Fibroblast of lung (primary cell): ENCODE data around the gene AKR7A3. TPM values are rescaled to one million over a fixed set of nuclear protein-coding genes. Genes with fewer than 3 reads are reported as not detected.

Experiments
- DNase-seq, 2 donors: peaks; one replicate each; pipeline versions ENCODE4 v3.0.0 to v3.0.0-alpha.2; 2010; ENCODE audit warnings: low read depth in 2 of 2
- H2AFZ ChIP-seq: 2 replicates; pipeline ENCODE4 v1.5.1; 2012; ENCODE audit warnings: low read length, control low read depth, inconsistent platforms
- H3K27ac ChIP-seq: 2 replicates; pipeline ENCODE4 v1.5.1; 2011; ENCODE audit warnings: low read length, control low read depth; ENCODE audit not compliant: insufficient read depth
- H3K27me3 ChIP-seq: 2 replicates; pipeline ENCODE4 v1.5.1; 2011; ENCODE audit warnings: mild to moderate bottlenecking, low read length; ENCODE audit not compliant: control insufficient read depth, insufficient read depth
- H3K36me3 ChIP-seq: 2 replicates; pipeline ENCODE4 v1.5.1; 2011; ENCODE audit warnings: low read length; ENCODE audit not compliant: control insufficient read depth, insufficient read depth
- H3K4me1 ChIP-seq: 2 replicates; pipeline ENCODE4 v1.5.1; 2011; ENCODE audit warnings: low read length; ENCODE audit not compliant: control insufficient read depth, insufficient read depth; ENCODE audit errors: extremely low read depth
- H3K4me2 ChIP-seq: 2 replicates; pipeline ENCODE4 v1.5.1; 2011; ENCODE audit warnings: low read length, control low read depth; ENCODE audit not compliant: insufficient read depth; ENCODE audit errors: extremely low read depth
- H3K4me3 ChIP-seq, 4 experiments: fragments of 200-600 bp in 1 of 4; sonication (generic) in 1 of 4; replicated peaks in 1 of 4; 2 replicates each; pipeline ENCODE4 v1.5.1; 2011 to 2016; ENCODE audit warnings: low read length in 4 of 4, low read depth in 3 of 4, mild to moderate bottlenecking in 3 of 4, control low read depth in 2 of 4, inconsistent platforms in 1 of 4, mixed read lengths in 1 of 4; ENCODE audit not compliant: insufficient read depth in 1 of 4; ENCODE audit errors: control extremely low read depth in 1 of 4
- H3K79me2 ChIP-seq: 2 replicates; pipeline ENCODE4 v1.5.1; 2012; ENCODE audit warnings: mild to moderate bottlenecking, low read length, inconsistent platforms; ENCODE audit not compliant: control insufficient read depth, insufficient read depth
- H3K9ac ChIP-seq: 2 replicates; pipeline ENCODE4 v1.5.1; 2011; ENCODE audit warnings: mild to moderate bottlenecking, low read length, control low read depth; ENCODE audit not compliant: insufficient read depth
- H3K9me3 ChIP-seq: 2 replicates; pipeline ENCODE4 v1.5.1; 2012; ENCODE audit warnings: low read depth, low read length; ENCODE audit not compliant: control insufficient read depth, insufficient read depth
- H4K20me1 ChIP-seq: 2 replicates; pipeline ENCODE4 v1.5.1; 2011; ENCODE audit warnings: low read length; ENCODE audit not compliant: control insufficient read depth, insufficient read depth; ENCODE audit errors: extremely low read depth
- EZH2 ChIP-seq: IDR thresholded peaks from 2 replicates; pipeline ENCODE4 v1.5.1; 2012; ENCODE audit warnings: low read length, control low read depth, mild to moderate bottlenecking; ENCODE audit errors: missing control alignments
- polyA plus RNA-seq, 2 donors: library from polyadenylated mRNA; depleted of rRNA in 1 of 2; stranded (reverse) in 1 of 2; unstranded in 1 of 2; fragments of >200 nt; gene quantifications; 2 replicates each; pipeline ENCODE4 v1.2.1, GENCODE V29; 2011 to 2012; ENCODE audit warnings: missing spikeins in 1 of 2
- total RNA-seq: library from RNA; depleted of rRNA; stranded (reverse); fragments of >200 nt; gene quantifications from 2 replicates; pipeline ENCODE4 v1.2.1, GENCODE V29; 2014
- TF ChIP-seq, protein P1 (sequence below), 2 donors: IDR thresholded peaks in 1 of 2; conservative IDR thresholded peaks in 1 of 2; 1 replicate in 1 of 2; 2 replicates in 1 of 2; pipeline ENCODE4 v1.5.1; 2011 to 2012; ENCODE audit warnings: low read length in 2 of 2, control low read depth in 1 of 2, inconsistent platforms in 1 of 2, low read depth in 1 of 2, mild to moderate bottlenecking in 1 of 2

Gene AKR7A3
- total and polyA plus RNA-seq, 2 donors (not counting 1 experiment from before 2014, with no cell fraction given): 0.12 to 0.33 TPM

DNA sequence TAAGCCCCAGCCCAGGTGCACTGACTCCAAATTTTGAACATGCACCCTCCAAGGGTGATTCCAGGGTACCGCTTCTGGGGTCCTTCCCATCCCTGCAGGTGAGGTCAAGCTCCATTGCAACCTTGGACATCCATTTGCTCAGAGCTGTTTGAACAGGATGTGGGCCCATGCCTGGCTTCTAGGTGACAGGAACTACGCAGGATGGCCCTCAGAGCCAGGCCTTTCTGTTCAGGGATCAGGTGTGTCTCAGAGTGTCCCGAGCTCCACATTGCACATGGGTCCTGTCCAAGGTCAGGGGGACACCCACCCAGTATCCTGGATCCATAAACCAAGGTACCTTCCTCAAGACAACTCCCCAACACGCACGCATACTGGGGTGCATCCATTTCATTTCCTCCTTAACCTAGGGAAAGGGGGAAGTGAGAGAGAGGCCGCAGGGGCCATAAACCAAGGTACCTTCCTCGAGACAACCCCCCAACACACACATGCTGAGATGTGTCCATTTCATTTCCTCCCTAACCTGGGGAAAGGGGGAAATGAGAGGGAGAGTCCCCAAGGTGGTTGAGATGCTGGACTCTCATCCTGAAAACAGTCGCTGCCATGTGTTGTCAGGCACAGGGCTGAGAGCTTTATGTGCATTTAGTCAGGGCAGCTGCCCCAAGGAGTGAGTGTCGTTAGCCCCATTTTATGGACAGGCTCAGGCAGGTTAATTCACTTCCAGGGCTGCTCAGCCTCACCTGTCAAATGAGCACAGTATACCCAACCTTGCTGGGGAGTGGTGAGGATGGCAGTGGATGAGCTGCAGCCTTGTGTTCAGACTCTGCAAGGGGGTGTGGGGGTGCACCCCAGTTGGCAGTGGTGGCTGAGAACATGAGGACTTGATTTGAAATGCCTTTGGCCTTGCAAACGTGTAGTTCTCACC, 25.7 kb upstream of the AKR7A3 start:
- Histone ChIP-seq H3K4me3 (no peak overlapping the region), H3K27me3 (no peaks in the 10 kb centered on the region), H3K4me2 (no peak overlapping the region), H3K27ac (no peak overlapping the region), H3K79me2 (peaks cover 24% of the 10 kb centered on the region), H3K4me1 (peaks cover 19% of the 10 kb centered on the region), H2AFZ (no peak overlapping the region), H4K20me1 (no peaks in the 10 kb centered on the region), H3K9ac (no peak overlapping the region), H3K36me3 (peaks cover 10% of the 10 kb centered on the region), H3K9me3 (no peaks in the 10 kb centered on the region)
- TF ChIP-seq, protein P1, sequence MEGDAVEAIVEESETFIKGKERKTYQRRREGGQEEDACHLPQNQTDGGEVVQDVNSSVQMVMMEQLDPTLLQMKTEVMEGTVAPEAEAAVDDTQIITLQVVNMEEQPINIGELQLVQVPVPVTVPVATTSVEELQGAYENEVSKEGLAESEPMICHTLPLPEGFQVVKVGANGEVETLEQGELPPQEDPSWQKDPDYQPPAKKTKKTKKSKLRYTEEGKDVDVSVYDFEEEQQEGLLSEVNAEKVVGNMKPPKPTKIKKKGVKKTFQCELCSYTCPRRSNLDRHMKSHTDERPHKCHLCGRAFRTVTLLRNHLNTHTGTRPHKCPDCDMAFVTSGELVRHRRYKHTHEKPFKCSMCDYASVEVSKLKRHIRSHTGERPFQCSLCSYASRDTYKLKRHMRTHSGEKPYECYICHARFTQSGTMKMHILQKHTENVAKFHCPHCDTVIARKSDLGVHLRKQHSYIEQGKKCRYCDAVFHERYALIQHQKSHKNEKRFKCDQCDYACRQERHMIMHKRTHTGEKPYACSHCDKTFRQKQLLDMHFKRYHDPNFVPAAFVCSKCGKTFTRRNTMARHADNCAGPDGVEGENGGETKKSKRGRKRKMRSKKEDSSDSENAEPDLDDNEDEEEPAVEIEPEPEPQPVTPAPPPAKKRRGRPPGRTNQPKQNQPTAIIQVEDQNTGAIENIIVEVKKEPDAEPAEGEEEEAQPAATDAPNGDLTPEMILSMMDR (conservative IDR thresholded peaks at IDR 0.05 in 1 of 2, IDR thresholded peaks at IDR 0.05 in 1 of 2; ENCODE audit: low read depth in 1 of 2, low read length in 2 of 2): no peak
- TF ChIP-seq EZH2: no peak
- DNase-seq: no peak

DNA sequence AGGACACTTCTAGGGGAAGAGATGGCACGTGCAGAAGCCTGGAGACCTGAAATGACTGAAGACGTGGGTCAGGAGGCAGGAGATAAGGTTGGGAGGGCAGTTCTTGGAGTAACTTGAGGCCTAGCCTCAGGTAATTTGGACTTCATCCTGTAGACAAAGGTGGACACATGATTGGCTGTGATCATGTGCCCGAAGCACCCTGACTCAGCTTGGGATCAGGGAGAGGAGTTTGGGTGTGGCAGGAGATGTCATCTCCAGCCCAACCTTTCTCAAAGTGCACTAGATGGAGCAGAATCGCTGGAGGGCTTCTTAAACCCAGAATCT, 25.0 kb upstream of the AKR7A3 start:
- Histone ChIP-seq H3K27me3 (no peaks in the 10 kb centered on the region), H3K9ac (no peak overlapping the region), H3K9me3 (no peaks in the 10 kb centered on the region), H3K4me1 (peaks cover 24% of the 10 kb centered on the region), H3K4me3 (no peak overlapping the region), H3K4me2 (no peak overlapping the region), H3K79me2 (peaks cover 30% of the 10 kb centered on the region), H2AFZ (no peak overlapping the region), H3K36me3 (peaks cover 8% of the 10 kb centered on the region), H4K20me1 (no peaks in the 10 kb centered on the region), H3K27ac (no peak overlapping the region)
- DNase-seq: no peak
- no peak for TF ChIP-seq EZH2
- TF ChIP-seq, protein P1 (conservative IDR thresholded peaks at IDR 0.05 in 1 of 2, IDR thresholded peaks at IDR 0.05 in 1 of 2; ENCODE audit: low read depth in 1 of 2, low read length in 2 of 2): no peak

DNA sequence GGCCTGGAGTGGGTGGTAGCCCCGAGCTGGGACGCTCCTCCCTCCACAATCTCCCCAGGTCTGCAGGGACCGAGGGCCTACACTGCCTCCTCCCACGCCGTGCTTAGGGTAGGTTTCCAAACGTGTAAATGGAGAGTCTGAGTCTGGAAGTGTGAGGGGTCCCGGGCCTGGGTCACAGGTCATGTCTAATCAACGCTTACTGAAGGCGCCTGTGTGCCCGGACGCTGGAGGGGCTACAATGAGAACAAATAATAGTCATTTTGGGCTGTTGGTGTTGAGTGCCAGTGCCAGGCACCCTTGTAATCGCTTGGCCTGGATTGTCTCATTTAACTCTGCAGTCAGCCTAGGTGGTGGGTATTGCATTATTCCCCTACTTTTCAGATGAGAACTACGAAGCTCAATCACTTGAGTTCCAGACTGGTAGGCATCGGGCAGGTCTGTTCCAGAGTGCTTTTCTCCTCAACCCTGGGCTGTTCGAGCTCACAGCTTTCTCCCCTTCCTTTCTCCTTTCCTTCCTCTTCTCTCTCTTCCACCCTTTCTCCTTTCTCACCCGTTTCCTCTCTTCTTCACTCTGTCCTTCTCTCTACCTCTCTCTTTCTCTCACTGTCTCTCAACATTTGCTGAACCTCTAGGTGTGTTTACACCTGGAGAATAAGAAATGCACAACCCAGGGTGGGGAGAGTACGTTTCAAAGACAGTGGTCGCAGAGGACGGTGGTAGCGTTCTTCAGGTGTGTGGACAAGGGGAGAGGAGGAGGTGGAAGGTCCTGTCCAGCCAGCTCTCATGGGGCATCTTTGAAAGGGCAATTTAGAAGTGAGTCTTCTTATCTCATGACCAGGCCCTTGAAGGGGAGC, 24.4 kb upstream of the AKR7A3 start:
- no peaks in the 10 kb centered on the region for H3K27me3 ChIP-seq
- H3K36me3 ChIP-seq: peaks cover 6% of the 10 kb centered on the region
- no peaks in the 10 kb centered on the region for H4K20me1 ChIP-seq
- peak overlapping the region; percentile 97 for H3K4me2 ChIP-seq
- peak overlapping the region; percentile 49 for H2AFZ ChIP-seq
- TF ChIP-seq, protein P1 (conservative IDR thresholded peaks at IDR 0.05 in 1 of 2, IDR thresholded peaks at IDR 0.05 in 1 of 2; ENCODE audit: low read depth in 1 of 2, low read length in 2 of 2): no peak
- no peak for TF ChIP-seq EZH2
- no peak for DNase-seq
- peak overlapping the region; percentile 59 to 78 (median 72) for H3K4me3 ChIP-seq
- H3K4me1 ChIP-seq: peaks cover 24% of the 10 kb centered on the region
- no peaks in the 10 kb centered on the region for H3K9me3 ChIP-seq
- peak overlapping the region; percentile 88 for H3K27ac ChIP-seq
- peaks cover 30% of the 10 kb centered on the region for H3K79me2 ChIP-seq
- H3K9ac ChIP-seq: peak overlapping the region; percentile 87
